ENCODE measurements around the gene TRAPPC14.
"Not testable (repeated sequence)": the region's sequence is repeated elsewhere in the genome, so short reads cannot be mapped to it uniquely, and the experiment has no call there.

The TRAPPC14 gene

GRCh38 chr7:100198266-100198665, 39.7 kb upstream of the TRAPPC14 start:
- H2AFZ ChIP-seq (ENCODE audit: low read depth, low read length, severe bottlenecking): no peak overlapping the region

GRCh38 chr7:100195901-100196322, 37.4 kb upstream of the TRAPPC14 start:
- peak overlapping the region; percentile 35 for H3K4me2 ChIP-seq (ENCODE audit: low read depth, low read length, poor library complexity, severe bottlenecking)
- not testable (repeated sequence) for H3K4me3 ChIP-seq (ENCODE audit: insufficient read depth, low read length, poor library complexity, severe bottlenecking); H3K79me2 ChIP-seq (ENCODE audit: insufficient read depth, low read length); H3K9me3 ChIP-seq (ENCODE audit: insufficient read depth, low read length); H4K20me1 ChIP-seq (ENCODE audit: low read depth, low read length); H3K36me3 ChIP-seq (ENCODE audit: low read length); H3K27me3 ChIP-seq (ENCODE audit: low read length); H3K9me2 ChIP-seq (replicated peaks; ENCODE audit: insufficient read depth, low read length)
- peak overlapping the region; percentile 94 for H3K27ac ChIP-seq (ENCODE audit: low read depth, low read length)
- peak overlapping the region; percentile 33 for H3K9ac ChIP-seq (ENCODE audit: low read length)
- H2AFZ ChIP-seq (ENCODE audit: low read depth, low read length, severe bottlenecking): peak overlapping the region; percentile 46
- peaks cover 47% of the 10 kb centered on the region for H3F3A ChIP-seq (ENCODE audit: insufficient read depth)

More at GRCh38 chr7:100198266-100198665, 39.7 kb upstream of the TRAPPC14 start:
- H3K9ac ChIP-seq (ENCODE audit: low read length): no peak overlapping the region
- no peaks in the 10 kb centered on the region for H4K20me1 ChIP-seq (ENCODE audit: low read depth, low read length)
- H3K79me2 ChIP-seq (ENCODE audit: insufficient read depth, low read length): no peaks in the 10 kb centered on the region
- peaks cover 24% of the 10 kb centered on the region for H3F3A ChIP-seq (ENCODE audit: insufficient read depth)
- H3K4me3 ChIP-seq (ENCODE audit: insufficient read depth, low read length, poor library complexity, severe bottlenecking): no peak overlapping the region
- no peak overlapping the region for H3K4me2 ChIP-seq (ENCODE audit: low read depth, low read length, poor library complexity, severe bottlenecking)
- H3K27me3 ChIP-seq (ENCODE audit: low read length): no peaks in the 10 kb centered on the region
- H3K9me3 ChIP-seq (ENCODE audit: insufficient read depth, low read length): no peaks in the 10 kb centered on the region
- no peaks in the 10 kb centered on the region for H3K9me2 ChIP-seq (replicated peaks; ENCODE audit: insufficient read depth, low read length)
- no peak for TF ChIP-seq EZH2phosphoT487 (conservative IDR thresholded peaks at IDR 0.05; ENCODE audit: low read length)
- no peak for TF ChIP-seq CTCF (IDR thresholded peaks at IDR 0.05; ENCODE audit: insufficient read depth, low read length, poor library complexity, severe bottlenecking)
- H3K27ac ChIP-seq (ENCODE audit: low read depth, low read length): no peak overlapping the region
- no peaks in the 10 kb centered on the region for H3K36me3 ChIP-seq (ENCODE audit: low read length)

GRCh38 chr7:100195222-100195621, 36.7 kb upstream of the TRAPPC14 start:
- Histone ChIP-seq H3K4me3 (ENCODE audit: insufficient read depth, low read length, poor library complexity, severe bottlenecking) (no peak overlapping the region), H3K9me2 (replicated peaks; ENCODE audit: insufficient read depth, low read length) (no peaks in the 10 kb centered on the region), H3K36me3 (ENCODE audit: low read length) (no peaks in the 10 kb centered on the region), H3K27me3 (ENCODE audit: low read length) (no peaks in the 10 kb centered on the region), H3K4me2 (ENCODE audit: low read depth, low read length, poor library complexity, severe bottlenecking) (peak overlapping the region; percentile 35), H4K20me1 (ENCODE audit: low read depth, low read length) (no peaks in the 10 kb centered on the region), H3K79me2 (ENCODE audit: insufficient read depth, low read length) (no peaks in the 10 kb centered on the region), H3K9me3 (ENCODE audit: insufficient read depth, low read length) (no peaks in the 10 kb centered on the region), H3F3A (ENCODE audit: insufficient read depth) (peaks cover 54% of the 10 kb centered on the region), H3K27ac (ENCODE audit: low read depth, low read length) (peak overlapping the region; percentile 94), H2AFZ (ENCODE audit: low read depth, low read length, severe bottlenecking) (peak overlapping the region; percentile 46), H3K9ac (ENCODE audit: low read length) (peak overlapping the region; percentile 33)
- no peak for TF ChIP-seq CTCF (IDR thresholded peaks at IDR 0.05; ENCODE audit: insufficient read depth, low read length, poor library complexity, severe bottlenecking)
- TF ChIP-seq EZH2phosphoT487 (conservative IDR thresholded peaks at IDR 0.05; ENCODE audit: low read length): no peak

- Histone ChIP-seq H3K79me2 (ENCODE audit: insufficient read depth, low read length) (no peaks in the 10 kb centered on the region), H4K20me1 (ENCODE audit: low read depth, low read length) (no peaks in the 10 kb centered on the region), H3F3A (ENCODE audit: insufficient read depth) (peaks cover 56% of the 10 kb centered on the region), H2AFZ (ENCODE audit: low read depth, low read length, severe bottlenecking) (peak overlapping the region; percentile 21), H3K9me3 (ENCODE audit: insufficient read depth, low read length) (no peaks in the 10 kb centered on the region), H3K27me3 (ENCODE audit: low read length) (no peaks in the 10 kb centered on the region), H3K36me3 (ENCODE audit: low read length) (no peaks in the 10 kb centered on the region), H3K27ac (ENCODE audit: low read depth, low read length) (peak overlapping the region; percentile 94), H3K4me3 (ENCODE audit: insufficient read depth, low read length, poor library complexity, severe bottlenecking) (no peak overlapping the region), H3K4me2 (ENCODE audit: low read depth, low read length, poor library complexity, severe bottlenecking) (peak overlapping the region; percentile 62), H3K9me2 (replicated peaks; ENCODE audit: insufficient read depth, low read length) (no peaks in the 10 kb centered on the region), H3K9ac (ENCODE audit: low read length) (peak overlapping the region; percentile 52)
- TF ChIP-seq CTCF (IDR thresholded peaks at IDR 0.05; ENCODE audit: insufficient read depth, low read length, poor library complexity, severe bottlenecking) (no peak), EZH2phosphoT487 (conservative IDR thresholded peaks at IDR 0.05; ENCODE audit: low read length) (no peak)
Measured at GRCh38 chr7:100192969-100193368, 34.4 kb upstream of the TRAPPC14 start.

- not testable (repeated sequence) for H3K4me3 ChIP-seq (ENCODE audit: insufficient read depth, low read length, poor library complexity, severe bottlenecking); H4K20me1 ChIP-seq (ENCODE audit: low read depth, low read length); H3K9me3 ChIP-seq (ENCODE audit: insufficient read depth, low read length); H3K79me2 ChIP-seq (ENCODE audit: insufficient read depth, low read length); H3K9me2 ChIP-seq (replicated peaks; ENCODE audit: insufficient read depth, low read length); H3K36me3 ChIP-seq (ENCODE audit: low read length); H3K27me3 ChIP-seq (ENCODE audit: low read length)
- Histone ChIP-seq H2AFZ (ENCODE audit: low read depth, low read length, severe bottlenecking) (peak overlapping the region; percentile 21), H3K9ac (ENCODE audit: low read length) (peak overlapping the region; percentile 52), H3K4me2 (ENCODE audit: low read depth, low read length, poor library complexity, severe bottlenecking) (peak overlapping the region; percentile 62), H3F3A (ENCODE audit: insufficient read depth) (peaks cover 56% of the 10 kb centered on the region), H3K27ac (ENCODE audit: low read depth, low read length) (peak overlapping the region; percentile 94)
Measured at GRCh38 chr7:100192281-100192862, 33.8 kb upstream of the TRAPPC14 start.

Measured in SU-DHL-6 (cell line).